HEK293 (cell line): Measurements from ENCODE around the gene LAMA2.

Experiments used
- CTCF ChIA-PET: fragments of 350-600 bp; formaldehyde crosslinking; extraction: SDS; loops from one replicate; lab custom pipeline; 2021; ENCODE audit warnings: antibody characterized with exemption; lab: Yijun Ruan, JAX
- POLR2A ChIA-PET: fragments of 300-600 bp; formaldehyde crosslinking; extraction: SDS; loops from one replicate; lab custom pipeline; 2020; ENCODE audit warnings: antibody characterized with exemption, inconsistent platforms; lab: Yijun Ruan, JAX
- H3K27ac ChIP-seq: fragments of 200-500 bp; sonication (Bioruptor generic); 2 replicates; pipeline ENCODE4 v1.5.1; 2014; ENCODE audit warnings: low read depth, low read length, control low read depth, inconsistent platforms; ENCODE audit errors: extremely low read depth
- H3K36me3 ChIP-seq, 2 experiments: fragments of 200-500 bp in 1 of 2; sonication (Bioruptor generic) in 1 of 2; 1 replicate in 1 of 2; 2 replicates in 1 of 2; pipeline ENCODE4 v1.5.1; 2014 to 2017; ENCODE audit warnings: inconsistent platforms in 2 of 2, low read length in 2 of 2; ENCODE audit not compliant: control insufficient read depth in 2 of 2, insufficient read depth in 1 of 2
- H3K4me1 ChIP-seq: fragments of 200-500 bp; sonication (Bioruptor generic); 2 replicates; pipeline ENCODE4 v1.5.1; 2014; ENCODE audit warnings: mild to moderate bottlenecking, low read length, inconsistent platforms; ENCODE audit not compliant: control insufficient read depth, insufficient read depth
- H3K4me3 ChIP-seq: 2 replicates; pipeline ENCODE4 v1.5.1; 2011; ENCODE audit warnings: low read depth, mild to moderate bottlenecking, control low read depth, low read length, moderate library complexity
- H3K9me3 ChIP-seq: fragments of 200-500 bp; sonication (Bioruptor generic); 2 replicates; pipeline ENCODE4 v1.5.1; 2014; ENCODE audit warnings: low read depth, low read length, inconsistent platforms; ENCODE audit not compliant: control insufficient read depth, insufficient read depth
- KLF7 ChIP-seq: fragments of 450-650 bp; formaldehyde crosslinking; IDR thresholded peaks from 2 replicates; pipeline ENCODE4 v1.5.1; 2016; ENCODE audit warnings: missing biosample characterization, missing genetic modification characterization, borderline replicate concordance
- PRDM2 ChIP-seq: fragments of 450-650 bp; formaldehyde crosslinking; IDR thresholded peaks from 2 replicates; pipeline ENCODE4 v1.5.1; 2016; ENCODE audit warnings: missing biosample characterization, missing genetic modification characterization, borderline replicate concordance
- ZBTB44 ChIP-seq: fragments of 450-650 bp; IDR thresholded peaks from 2 replicates; pipeline ENCODE4 v1.5.1; 2018; ENCODE audit warnings: missing biosample characterization, mild to moderate bottlenecking, missing genetic modification characterization
- ZFP3 ChIP-seq: fragments of 450-650 bp; formaldehyde crosslinking; IDR thresholded peaks from 2 replicates; pipeline ENCODE4 v1.5.1; 2016; ENCODE audit warnings: low read depth, missing biosample characterization, missing genetic modification characterization
- ZFP41 ChIP-seq: fragments of 450-650 bp; formaldehyde crosslinking; IDR thresholded peaks from 2 replicates; pipeline ENCODE4 v1.5.1; 2016; ENCODE audit warnings: missing biosample characterization, missing genetic modification characterization, borderline replicate concordance
- ZNF24 ChIP-seq: fragments of 450-650 bp; formaldehyde crosslinking; IDR thresholded peaks from 2 replicates; pipeline ENCODE4 v1.5.1; 2016; ENCODE audit warnings: missing biosample characterization, missing genetic modification characterization
- ZNF26 ChIP-seq: fragments of 450-650 bp; formaldehyde crosslinking; IDR thresholded peaks from 2 replicates; pipeline ENCODE4 v1.5.1; 2016; ENCODE audit warnings: missing biosample characterization, missing genetic modification characterization
- ZNF350 ChIP-seq: fragments of 450-650 bp; formaldehyde crosslinking; IDR thresholded peaks from 2 replicates; pipeline ENCODE4 v1.5.0; 2017; ENCODE audit warnings: missing biosample characterization, mild to moderate bottlenecking, missing genetic modification characterization
- ZNF423 ChIP-seq: fragments of 450-650 bp; formaldehyde crosslinking; IDR thresholded peaks from 2 replicates; pipeline ENCODE4 v1.5.1; 2016; ENCODE audit warnings: missing biosample characterization, missing genetic modification characterization
- ZNF449 ChIP-seq: fragments of 450-650 bp; formaldehyde crosslinking; IDR thresholded peaks from 2 replicates; pipeline ENCODE4 v1.5.1; 2017; ENCODE audit warnings: missing biosample characterization, mild to moderate bottlenecking, missing genetic modification characterization, moderate library complexity
- ZNF473 ChIP-seq: fragments of 450-650 bp; formaldehyde crosslinking; IDR thresholded peaks from 2 replicates; pipeline ENCODE4 v1.5.1; 2017; ENCODE audit warnings: missing biosample characterization, missing genetic modification characterization
- ZNF501 ChIP-seq: fragments of 450-650 bp; formaldehyde crosslinking; IDR thresholded peaks from 2 replicates; pipeline ENCODE4 v1.5.1; 2016; ENCODE audit warnings: missing biosample characterization, missing genetic modification characterization
- ZNF521 ChIP-seq: fragments of 450-650 bp; formaldehyde crosslinking; IDR thresholded peaks from 2 replicates; pipeline ENCODE4 v1.5.1; 2017; ENCODE audit warnings: missing biosample characterization, mild to moderate bottlenecking, missing genetic modification characterization
- ZNF530 ChIP-seq: fragments of 450-650 bp; formaldehyde crosslinking; IDR thresholded peaks from 2 replicates; pipeline ENCODE4 v1.5.1; 2016; ENCODE audit warnings: low read depth, missing biosample characterization, missing genetic modification characterization
- ZNF561 ChIP-seq: fragments of 450-650 bp; IDR thresholded peaks from 2 replicates; pipeline ENCODE4 v1.5.1; 2018; ENCODE audit warnings: missing biosample characterization, missing genetic modification characterization, borderline replicate concordance
- ZNF76 ChIP-seq: fragments of 450-650 bp; formaldehyde crosslinking; IDR thresholded peaks from 2 replicates; pipeline ENCODE4; 2016; ENCODE audit warnings: low read depth, missing biosample characterization, missing genetic modification characterization, borderline replicate concordance
- ZNF776 ChIP-seq: fragments of 450-650 bp; formaldehyde crosslinking; IDR thresholded peaks from 2 replicates; pipeline ENCODE4 v1.5.0; 2017; ENCODE audit warnings: missing biosample characterization, missing genetic modification characterization, borderline replicate concordance

LAMA2 gene

GRCh38 chr6:129113637-129114036 lies 230.7 kb downstream of the LAMA2 start:
- POLR2A ChIA-PET, result no interaction called here
- Histone ChIP-seq H3K4me1 (no peaks in the 10 kb centered on the region), H3K4me3 (no peak overlapping the region), H3K36me3 (no peaks in the 10 kb centered on the region), H3K27ac (no peak overlapping the region), H3K9me3 (no peaks in the 10 kb centered on the region)
- CTCF ChIA-PET, result no interaction called here
- TF ChIP-seq ZFP3 (no peak), ZNF776 (tag by site-specific recombination) (no peak), ZBTB44 (tag by site-specific recombination) (no peak), ZNF473 (tag by site-specific recombination) (no peak), ZNF521 (tag by site-specific recombination) (no peak), ZNF350 (tag by site-specific recombination) (no peak), ZNF423 (tag by site-specific recombination) (no peak), ZNF530 (tag by site-specific recombination) (no peak), ZNF501 (tag by site-specific recombination) (no peak), ZNF449 (tag by site-specific recombination) (no peak), ZNF76 (tag by site-specific recombination) (no peak), PRDM2 (tag by site-specific recombination) (no peak), ZNF26 (tag by site-specific recombination) (no peak), ZNF24 (tag by site-specific recombination) (no peak), ZFP41 (tag by site-specific recombination) (no peak), KLF7 (tag by site-specific recombination) (no peak), ZNF561 (tag by site-specific recombination) (no peak)
